Measurements from ENCODE around the gene DYDC2.

DNA sequence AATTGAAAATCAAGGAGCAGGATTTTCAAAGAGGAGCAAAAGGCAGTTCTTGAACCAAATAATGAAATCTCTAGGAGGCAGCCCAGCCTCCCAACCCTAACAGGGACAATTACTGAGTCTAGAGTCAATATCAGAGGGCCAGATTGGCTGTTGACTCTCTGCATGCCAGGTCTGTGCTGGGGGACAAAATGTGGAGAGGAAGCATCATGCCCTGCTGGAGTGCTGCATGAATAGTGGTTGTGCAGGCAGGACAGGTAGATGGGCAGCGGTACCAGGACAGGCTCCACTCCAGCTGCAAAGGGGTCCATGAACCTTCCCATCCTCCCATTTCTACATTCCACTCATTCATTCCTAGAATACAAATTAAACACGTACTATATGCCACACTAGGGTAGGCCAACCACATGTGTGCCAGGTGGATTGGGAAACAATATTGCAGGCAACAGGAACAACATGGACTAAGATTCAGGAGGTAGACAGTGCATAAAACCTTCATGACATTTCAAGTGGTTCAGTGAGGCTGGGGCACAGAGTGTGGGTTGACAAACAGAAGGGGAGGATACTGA, 36.8 kb upstream of the DYDC2 start:
- TF ChIP-seq, protein P1, sequence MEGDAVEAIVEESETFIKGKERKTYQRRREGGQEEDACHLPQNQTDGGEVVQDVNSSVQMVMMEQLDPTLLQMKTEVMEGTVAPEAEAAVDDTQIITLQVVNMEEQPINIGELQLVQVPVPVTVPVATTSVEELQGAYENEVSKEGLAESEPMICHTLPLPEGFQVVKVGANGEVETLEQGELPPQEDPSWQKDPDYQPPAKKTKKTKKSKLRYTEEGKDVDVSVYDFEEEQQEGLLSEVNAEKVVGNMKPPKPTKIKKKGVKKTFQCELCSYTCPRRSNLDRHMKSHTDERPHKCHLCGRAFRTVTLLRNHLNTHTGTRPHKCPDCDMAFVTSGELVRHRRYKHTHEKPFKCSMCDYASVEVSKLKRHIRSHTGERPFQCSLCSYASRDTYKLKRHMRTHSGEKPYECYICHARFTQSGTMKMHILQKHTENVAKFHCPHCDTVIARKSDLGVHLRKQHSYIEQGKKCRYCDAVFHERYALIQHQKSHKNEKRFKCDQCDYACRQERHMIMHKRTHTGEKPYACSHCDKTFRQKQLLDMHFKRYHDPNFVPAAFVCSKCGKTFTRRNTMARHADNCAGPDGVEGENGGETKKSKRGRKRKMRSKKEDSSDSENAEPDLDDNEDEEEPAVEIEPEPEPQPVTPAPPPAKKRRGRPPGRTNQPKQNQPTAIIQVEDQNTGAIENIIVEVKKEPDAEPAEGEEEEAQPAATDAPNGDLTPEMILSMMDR (IDR thresholded peaks at IDR 0.05) = no peak
- no peak for TF ChIP-seq POLR2AphosphoS5 (IDR thresholded peaks at IDR 0.05; ENCODE audit: low read depth, low read length)
